Right lobe of liver (tissue), 6 donors: ENCODE data around the gene PHYKPL. TPM values are rescaled to one million over a fixed set of nuclear protein-coding genes. Genes with fewer than 3 reads are reported as not detected.

Experiments
- ATAC-seq, 4 donors: fragments of 200-7000 bp; cut with Tn5 transposase; one replicate each; pipeline ENCODE4 v1.9.1; 2020; ENCODE audit warnings: mild to moderate bottlenecking in 4 of 4, moderate library complexity in 4 of 4
- DNase-seq, 3 donors: peaks; one replicate each; pipeline ENCODE4 v3.0.0-alpha.2; 2020
- H3K27ac ChIP-seq, 3 donors: fragments of 200-600 bp; one replicate each; pipeline ENCODE4 v1.8.0; 2022
- H3K27me3 ChIP-seq, 2 donors: fragments of 200-600 bp; one replicate each; pipeline ENCODE4 v1.8.0; 2022
- H3K36me3 ChIP-seq, 4 donors: fragments of 200-600 bp; sonication (generic) in 1 of 4; one replicate each; pipeline versions ENCODE4 v1.5.1 to v1.8.0; 2017 to 2022; ENCODE audit warnings: control low read depth in 1 of 4
- H3K4me1 ChIP-seq, 4 donors: fragments of 200-600 bp; sonication (generic) in 1 of 4; one replicate each; pipeline versions ENCODE4 v1.5.1 to v1.8.0; 2017 to 2022; ENCODE audit warnings: control low read depth in 1 of 4
- H3K4me3 ChIP-seq, 3 donors: fragments of 200-600 bp; one replicate each; pipeline ENCODE4 v1.8.0; 2022
- H3K9me3 ChIP-seq, 4 donors: fragments of 200-600 bp; sonication (generic) in 1 of 4; one replicate each; pipeline versions ENCODE4 v1.5.1 to v1.8.0; 2017 to 2022; ENCODE audit warnings: control low read depth in 1 of 4
- CTCF ChIP-seq, 4 donors: fragments of 200-600 bp in 3 of 4; fragments of 450-650 bp in 1 of 4; IDR thresholded peaks; one replicate each; pipeline versions ENCODE4 v1.5.1 to v1.8.0; 2016 to 2022; ENCODE audit warnings: antibody characterized with exemption in 4 of 4, mild to moderate bottlenecking in 2 of 4
- POLR2A ChIP-seq: fragments of 450-650 bp; IDR thresholded peaks from one replicate; pipeline ENCODE4 v1.6.1; 2017; ENCODE audit warnings: antibody characterized with exemption, mild to moderate bottlenecking
- WGBS: methylation state at CpG from one replicate; pipeline ENCODE4 v1.1.6; 2018; ENCODE audit warnings: low coverage, low lambda C conversion rate; ENCODE audit not compliant: insufficient coverage; ENCODE audit errors: missing lambda C conversion rate; 5-methylcytosine and 5-hydroxymethylcytosine counted together
- intact Hi-C, 2 donors: fragments of 100-400 bp; cut with DNase I; formaldehyde crosslinking; loops; one replicate each; pipeline versions ENCODE4 v1.11.2 to v1.14.1; 2022
- total RNA-seq, 6 experiments: library from RNA; depleted of rRNA in 2 of 6; stranded (reverse); fragments of >200 nt in 2 of 6; fragmentation: NEBNext Ultra II Directional in 3 of 6; extraction: Animal tissue kit (Norgen Biotek cat#: 25700) in 3 of 6; gene quantifications; one replicate each; pipeline versions ENCODE4 v1.1.0 to v1.2.4, GENCODE V29; 2016 to 2023
- donor health status: DM: no; HTN: yes; CAD: no.
- donor health status: DM: no; HTN: no; CAD: no.
- donor health status: DM: no; HTN: no; CAD: no.
- donor health status: DM: no; HTN: yes; CAD: no.
- donor health status: DM: no; HTN: yes; CAD: no.

Gene PHYKPL
- total RNA-seq, 6 experiments from 2014 or later: 64.3 to 133 (median 85.8) TPM

GRCh38 chr5:178207183-178207916 is 25.3 kb downstream of the PHYKPL start:
- Histone ChIP-seq H3K36me3 (peaks cover 24 to 59% (median 42%) of the 10 kb centered on the region in 4 donors), H3K9me3 (no peaks in the 10 kb centered on the region), H3K27ac (no peak overlapping the region), H3K4me1 (peaks cover 0 to 36% (median 7%) of the 10 kb centered on the region in 4 donors), H3K27me3 (no peaks in the 10 kb centered on the region), H3K4me3 (no peak overlapping the region)
- intact Hi-C loops: no loop called here
- TF ChIP-seq CTCF (IDR thresholded peaks at IDR 0.05) (no peak), POLR2A (no peak)
- 70% methylated on average over 5 of the region's 5 CpGs for WGBS
- DNase-seq (peak in 1 of 3 donors; percentile 66), ATAC-seq (peak; percentile 1 to 16 (median 8))

DNA sequence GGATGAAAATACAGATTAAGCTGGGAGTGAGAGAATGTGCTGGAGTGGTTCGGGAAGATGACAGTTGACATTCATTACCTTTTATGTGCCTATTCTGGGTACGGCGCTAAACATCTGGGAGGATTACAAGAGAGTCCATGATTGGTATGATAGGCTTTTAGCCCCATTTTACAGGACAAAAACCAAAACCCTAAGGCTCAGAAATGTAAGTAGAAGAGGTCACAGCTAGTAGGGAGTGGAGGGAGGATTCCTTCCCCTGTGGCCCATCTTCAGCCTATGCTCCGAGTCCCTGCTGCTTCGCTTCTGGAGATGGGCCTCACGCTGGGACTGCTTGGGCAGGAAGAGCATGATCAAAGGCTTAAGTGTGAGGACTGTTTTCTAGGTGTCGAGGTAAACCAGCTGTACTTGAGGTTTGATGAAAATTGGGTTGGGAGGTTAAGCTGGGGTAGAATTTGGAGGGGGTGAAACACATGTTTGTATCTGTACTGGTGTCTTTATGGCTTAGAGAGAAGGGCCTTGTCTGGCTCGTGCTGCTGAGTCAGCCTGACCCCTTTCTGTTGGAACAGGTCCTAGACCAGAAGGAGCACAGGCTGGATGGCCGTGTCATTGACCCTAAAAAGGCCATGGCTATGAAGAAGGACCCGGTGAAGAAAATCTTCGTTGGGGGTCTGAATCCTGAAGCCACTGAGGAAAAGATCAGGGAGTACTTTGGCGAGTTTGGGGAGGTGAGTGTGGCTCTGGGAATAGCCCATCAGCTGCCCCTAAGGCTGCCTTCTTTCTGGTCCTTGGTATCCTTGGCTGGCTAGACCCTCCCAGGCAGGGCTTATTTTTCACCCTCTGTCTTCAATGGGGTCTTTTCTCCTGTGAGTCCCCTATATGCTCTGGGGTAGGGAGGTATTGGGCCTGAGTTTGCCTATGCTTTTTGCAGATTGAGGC is 26.2 kb downstream of the PHYKPL start:
- Histone ChIP-seq H3K27me3 (no peaks in the 10 kb centered on the region), H3K4me1 (peaks cover 0 to 32% (median 7%) of the 10 kb centered on the region in 4 donors), H3K36me3 (peaks cover 24 to 49% (median 36%) of the 10 kb centered on the region in 4 donors), H3K4me3 (peak overlapping the region; percentile 84 to 91 (median 91)), H3K9me3 (no peaks in the 10 kb centered on the region), H3K27ac (peak overlapping the region in 1 of 3 donors; percentile 15)
- DNase-seq (peak in 1 of 3 donors; percentile 63), ATAC-seq (peak; percentile 4 to 25 (median 22))
- TF ChIP-seq CTCF (IDR thresholded peaks at IDR 0.05): no peak
- no peak for TF ChIP-seq POLR2A
- WGBS: 32% methylated on average over 11 of the region's 12 CpGs
- intact Hi-C loops: no loop called here

DNA sequence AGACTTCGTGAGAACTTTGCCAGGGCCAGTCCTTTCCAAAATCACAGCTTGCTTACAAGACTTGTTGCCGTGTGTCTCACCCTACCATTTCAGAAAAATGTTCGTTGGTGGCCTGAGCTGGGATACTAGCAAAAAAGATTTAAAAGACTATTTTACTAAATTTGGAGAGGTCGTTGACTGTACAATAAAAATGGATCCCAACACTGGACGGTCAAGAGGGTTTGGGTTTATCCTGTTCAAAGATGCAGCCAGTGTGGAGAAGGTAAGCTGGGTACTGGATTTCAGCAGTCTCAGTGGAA is 26.9 kb downstream of the PHYKPL start:
- Histone ChIP-seq H3K4me3 (peak overlapping the region; percentile 84 to 91 (median 91)), H3K27me3 (no peaks in the 10 kb centered on the region), H3K36me3 (peaks cover 18 to 42% (median 31%) of the 10 kb centered on the region in 4 donors), H3K4me1 (peaks cover 0 to 32% (median 7%) of the 10 kb centered on the region in 4 donors), H3K9me3 (no peaks in the 10 kb centered on the region), H3K27ac (peak overlapping the region; percentile 53 to 91 (median 77))
- TF ChIP-seq CTCF (IDR thresholded peaks at IDR 0.05) (no peak), POLR2A (no peak)
- intact Hi-C loops: no loop called here
- 3% methylated on average over 5 of the region's 5 CpGs for WGBS
- ATAC-seq: no peak
- no peak for DNase-seq

DNA sequence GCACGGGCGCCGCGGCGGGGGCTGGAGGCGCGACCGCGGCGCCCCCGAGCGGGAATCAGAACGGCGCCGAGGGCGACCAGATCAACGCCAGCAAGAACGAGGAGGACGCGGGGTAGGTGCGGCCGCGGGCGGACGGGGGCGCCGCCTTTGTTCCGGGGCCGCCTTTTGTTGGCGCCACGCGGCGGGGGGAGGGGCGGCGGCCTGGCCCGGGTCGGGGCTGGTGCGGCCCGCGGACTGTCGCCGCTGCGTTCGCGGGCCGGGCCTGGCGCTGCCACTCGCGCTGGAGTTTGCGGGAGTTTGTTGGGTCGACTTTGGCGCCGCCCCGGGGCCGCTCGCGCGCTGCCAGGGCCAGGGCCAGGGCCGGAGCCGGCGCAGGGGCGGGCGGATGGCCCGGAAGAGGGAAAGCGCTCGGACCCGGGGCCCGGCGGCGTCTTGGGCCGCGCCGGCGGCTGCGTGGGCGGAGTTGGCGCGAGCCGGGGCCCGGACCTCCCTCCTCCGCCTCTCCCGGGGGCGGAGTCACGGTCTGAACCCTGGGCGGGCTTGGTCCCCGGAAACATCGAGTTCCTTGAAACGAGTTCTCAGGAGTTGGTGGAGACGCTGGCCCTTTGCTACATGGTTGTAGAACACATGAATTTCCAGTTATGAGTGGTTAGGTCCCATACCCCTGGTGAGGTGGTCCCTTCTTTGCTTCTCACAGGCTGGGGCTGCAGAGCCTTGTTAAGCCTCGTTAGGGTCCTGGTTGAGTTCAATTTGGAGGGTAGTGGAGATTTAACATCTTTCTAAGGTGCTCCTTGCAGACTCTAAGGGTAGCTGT is 27.5 kb downstream of the PHYKPL start:
- 0% methylated on average over 13 of the region's 90 CpGs for WGBS
- intact Hi-C loops: no loop called here
- peaks cover 0 to 32% (median 7%) of the 10 kb centered on the region in 4 donors for H3K4me1 ChIP-seq
- peak overlapping the region; percentile 53 to 91 (median 77) for H3K27ac ChIP-seq
- peak overlapping the region; percentile 84 to 91 (median 91) for H3K4me3 ChIP-seq
- no peaks in the 10 kb centered on the region for H3K27me3 ChIP-seq
- TF ChIP-seq CTCF (IDR thresholded peaks at IDR 0.05) (no peak), POLR2A (peak; percentile 41)
- peaks cover 12 to 36% (median 27%) of the 10 kb centered on the region in 4 donors for H3K36me3 ChIP-seq
- ATAC-seq (peak; percentile 59 to 72 (median 68)), DNase-seq (peak; percentile 87 to 89 (median 89))
- no peaks in the 10 kb centered on the region for H3K9me3 ChIP-seq
